Activated effector memory CD4-positive, alpha-beta T cell treated with Interleukin-2 at 50 U/mL for 16 hours (primary cell): ENCODE results near the gene SYNGR4.

Experiments
- DNase-seq: peaks from one replicate; pipeline ENCODE4 v3.0.0-alpha.2; 2020

SYNGR4 gene

DNA sequence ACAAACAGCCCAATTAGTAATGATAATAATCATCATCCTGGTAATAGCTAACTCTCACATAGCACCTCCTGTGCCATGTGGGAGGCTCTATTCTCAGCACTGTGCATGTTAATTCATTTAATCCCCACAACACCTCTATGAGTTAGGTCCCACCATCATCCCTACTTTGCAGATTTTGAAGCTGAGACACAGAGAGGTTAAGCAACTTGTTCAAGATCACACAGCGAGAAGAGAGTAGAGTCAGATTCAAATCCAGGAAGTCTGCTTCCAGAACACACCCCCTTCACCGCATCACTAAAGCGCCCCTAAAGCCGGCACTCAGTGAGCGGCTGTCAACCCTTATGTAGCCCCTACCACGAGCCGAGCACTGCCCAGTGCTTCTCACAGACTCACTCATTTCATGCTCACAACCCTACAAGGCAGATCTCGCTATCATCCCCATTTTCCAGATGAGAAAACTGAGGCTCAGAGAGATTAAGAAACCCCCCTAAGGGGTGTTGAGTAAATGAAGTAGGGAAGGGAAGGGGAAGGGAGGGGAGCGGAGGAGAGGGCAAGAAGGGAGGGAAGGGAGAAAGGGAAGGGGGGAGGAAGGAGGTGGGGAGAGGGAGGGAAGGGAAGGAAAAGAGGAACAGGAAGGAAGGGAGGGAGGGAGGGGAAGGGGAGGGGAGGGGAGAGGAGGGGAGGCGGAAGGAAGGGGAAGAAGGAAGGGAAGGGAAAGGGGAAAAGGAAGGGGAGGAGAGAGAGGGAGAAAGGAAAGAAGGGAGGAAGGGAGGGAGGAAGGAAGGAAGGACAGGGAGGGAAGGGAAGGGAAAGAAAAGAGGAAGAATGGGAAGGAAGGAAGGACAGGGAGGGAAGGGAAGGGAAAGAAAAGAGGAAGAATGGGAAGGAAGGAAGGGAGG lies 22.4 kb upstream of the SYNGR4 start:
- no peak for DNase-seq

DNA sequence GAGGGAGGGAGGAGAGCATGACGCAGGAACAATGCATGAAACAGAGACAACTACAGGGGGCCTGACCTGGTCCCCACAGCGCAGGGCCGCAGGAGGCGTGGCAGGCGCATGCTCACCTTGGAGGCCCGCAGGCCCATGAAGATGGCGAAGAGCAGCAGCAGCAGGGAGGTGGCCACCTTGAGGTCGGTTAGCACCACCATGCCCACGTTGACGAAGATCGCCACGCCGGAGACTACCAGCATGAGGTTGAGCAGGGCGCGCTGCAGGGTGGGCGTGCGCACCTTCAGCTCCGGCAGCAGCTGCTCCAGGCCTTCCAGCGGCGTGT lies 21.8 kb upstream of the SYNGR4 start:
- no peak for DNase-seq

DNA sequence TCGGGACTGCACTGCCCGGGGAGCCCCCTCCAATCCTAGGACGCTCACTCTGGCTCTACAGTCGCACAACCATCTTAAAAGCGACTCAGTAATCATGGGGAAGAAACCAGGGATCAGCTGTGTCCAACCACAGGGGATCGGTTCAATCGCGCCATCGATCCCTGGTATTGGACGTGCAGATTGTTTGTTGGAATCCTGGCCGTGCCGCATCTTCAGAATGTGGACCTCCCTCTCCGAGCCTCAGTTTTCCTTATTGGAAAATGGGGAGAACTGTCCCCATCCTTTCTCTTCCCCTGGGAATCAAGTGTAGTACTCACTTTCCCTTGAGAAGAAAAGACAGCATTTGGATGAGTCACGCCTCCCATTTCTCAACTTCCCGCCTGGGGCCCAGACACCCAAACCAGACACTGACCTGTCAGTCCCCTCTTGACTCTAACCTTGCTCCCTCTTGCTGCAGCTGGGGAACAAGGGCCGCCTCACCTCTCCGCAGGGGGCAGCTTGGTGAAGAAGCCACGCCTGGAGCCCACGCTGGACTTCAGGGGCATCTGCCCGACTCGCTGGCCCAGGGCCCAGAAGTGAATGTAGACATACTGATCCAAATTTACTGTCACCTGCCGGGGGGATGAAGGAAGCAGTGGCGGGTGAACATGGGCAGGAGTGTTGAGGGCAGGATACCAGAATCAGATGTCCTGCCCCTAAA lies 21.2 kb upstream of the SYNGR4 start:
- DNase-seq = no peak

DNA sequence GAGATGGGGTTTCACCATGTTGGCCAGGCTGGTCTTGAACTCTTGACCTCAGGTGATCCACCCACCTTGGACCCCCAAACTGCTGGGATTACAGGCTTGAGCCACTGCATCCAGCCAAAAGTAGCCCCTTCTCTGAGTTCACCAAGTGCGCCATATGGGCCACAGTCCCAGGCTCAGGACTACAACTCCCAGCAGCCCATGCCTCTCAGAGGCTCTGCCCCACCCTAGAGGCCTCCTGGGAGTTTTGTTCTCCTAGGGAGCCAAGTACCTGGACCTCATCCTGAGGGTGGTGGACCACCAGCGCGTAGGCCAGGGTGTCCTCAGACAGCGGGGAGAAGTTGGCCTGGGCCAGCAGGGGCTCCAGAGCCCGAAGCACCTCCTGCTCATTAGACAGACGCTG lies 19.3 kb upstream of the SYNGR4 start:
- DNase-seq = no peak

DNA sequence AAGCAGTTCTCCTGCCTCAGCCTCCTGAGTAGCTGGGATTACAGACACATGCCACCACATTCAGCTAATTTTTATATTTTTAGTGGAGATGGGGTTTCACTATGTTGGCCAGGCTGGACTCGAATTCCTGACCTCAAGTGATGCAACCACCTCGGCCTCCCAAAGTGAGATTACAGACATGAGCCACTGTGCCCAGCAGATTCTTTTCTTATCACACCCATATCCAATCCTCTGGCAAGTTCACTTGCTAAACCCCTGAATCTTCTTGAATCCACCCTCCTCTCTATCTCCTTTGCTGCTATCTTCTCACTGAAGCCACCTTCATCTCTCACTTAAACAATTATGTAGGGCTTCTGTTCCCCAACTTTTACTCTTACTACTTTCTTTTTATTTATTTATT lies 18.0 kb upstream of the SYNGR4 start:
- DNase-seq = no peak

DNA sequence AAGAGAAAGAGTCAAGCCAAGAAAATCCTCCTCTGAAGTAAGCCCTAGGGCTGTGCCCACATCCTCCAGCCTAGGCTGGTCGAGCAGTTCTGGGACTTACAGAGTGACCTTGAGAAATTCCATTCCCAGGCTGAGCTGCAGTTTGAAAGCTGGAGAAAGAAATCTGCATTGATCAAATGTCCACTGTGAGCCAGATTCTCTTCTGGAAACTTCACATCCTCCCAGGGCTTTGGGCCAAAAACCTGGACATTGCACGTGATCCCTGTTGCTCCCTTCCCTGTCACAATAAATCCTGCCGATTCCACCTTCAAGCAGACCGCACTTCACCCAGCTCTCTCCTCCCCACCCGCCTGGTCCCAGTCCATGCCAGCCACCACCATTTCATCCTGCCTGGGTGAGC lies 16.1 kb upstream of the SYNGR4 start:
- no peak for DNase-seq

DNA sequence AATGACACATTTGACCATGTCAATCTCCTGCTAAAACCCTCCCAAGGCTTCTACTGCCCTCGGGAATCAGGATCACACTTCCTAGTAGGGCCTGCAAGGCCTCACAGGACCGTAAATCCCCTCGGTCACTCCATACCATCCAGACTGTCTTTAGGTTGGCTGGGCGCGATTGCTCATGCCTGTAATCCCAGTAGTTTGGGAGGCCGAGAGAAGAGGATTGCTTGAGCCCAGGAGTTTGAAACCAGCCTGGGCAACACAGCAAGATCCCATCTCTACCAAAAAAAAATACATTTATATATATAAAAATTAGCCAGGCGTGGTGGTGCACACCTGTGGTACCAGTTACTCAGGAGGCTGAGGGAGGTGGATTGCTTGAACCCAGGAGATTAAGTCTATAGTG lies 15.4 kb upstream of the SYNGR4 start:
- DNase-seq = no peak

DNA sequence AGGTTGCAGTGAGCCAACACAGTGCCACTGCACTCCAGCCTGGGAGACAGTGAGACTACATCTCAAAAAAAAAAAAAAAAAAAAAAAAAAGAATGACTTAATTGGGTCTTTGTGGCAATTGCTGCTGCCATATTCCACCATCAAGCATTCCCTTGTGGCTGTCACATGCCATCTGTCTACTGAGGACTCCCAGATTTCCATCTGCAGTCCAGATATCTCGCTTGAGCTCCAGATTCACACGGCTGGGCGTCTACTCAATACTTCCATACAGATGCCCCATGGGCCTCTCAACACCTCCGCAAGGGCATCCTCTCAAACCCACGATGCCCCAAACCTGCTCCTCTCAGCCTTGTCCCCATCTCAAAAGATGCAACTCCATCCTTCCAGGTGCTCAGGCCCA lies 13.3 kb upstream of the SYNGR4 start:
- DNase-seq = no peak

DNA sequence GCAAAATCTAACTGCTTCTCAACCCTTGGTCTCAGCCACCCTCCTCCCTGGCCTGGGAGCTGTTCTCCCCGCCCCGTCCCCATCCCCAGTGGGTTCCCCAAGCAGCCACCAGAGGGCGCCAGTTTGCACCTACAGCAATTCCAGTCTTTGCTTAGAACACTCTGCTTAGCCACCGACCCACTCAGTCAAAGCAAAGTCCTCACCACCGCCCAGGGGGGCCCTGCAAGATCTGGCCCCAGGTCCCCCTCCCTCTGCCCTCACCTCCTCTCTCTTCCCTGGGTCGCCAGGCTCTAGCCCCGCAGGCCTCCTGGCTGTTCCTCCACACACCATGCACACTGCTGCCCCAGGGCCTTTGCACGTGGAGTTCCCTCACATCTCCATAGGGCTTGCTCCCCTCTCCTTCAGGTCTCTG lies 12.8 kb upstream of the SYNGR4 start:
- peak; percentile 65 for DNase-seq

DNA sequence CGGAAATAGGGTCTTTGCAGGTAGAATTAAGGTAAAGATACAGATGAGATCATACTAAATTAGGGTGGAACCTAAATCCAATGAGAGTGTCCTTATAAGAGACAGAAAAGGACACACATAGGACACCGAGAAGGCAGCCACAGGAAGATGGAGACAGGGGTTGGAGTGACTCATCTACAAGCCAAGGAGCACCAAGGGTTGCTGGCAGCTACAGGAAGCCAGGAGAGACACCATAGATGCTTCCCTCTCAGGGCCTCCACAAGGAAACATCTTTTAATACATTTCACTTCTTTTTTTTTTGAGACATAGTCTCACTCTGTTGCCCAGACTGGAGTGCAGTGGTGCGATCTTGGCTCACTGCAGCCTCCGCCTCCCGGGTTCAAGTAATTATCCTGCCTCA lies 10.5 kb upstream of the SYNGR4 start:
- DNase-seq = no peak

DNA sequence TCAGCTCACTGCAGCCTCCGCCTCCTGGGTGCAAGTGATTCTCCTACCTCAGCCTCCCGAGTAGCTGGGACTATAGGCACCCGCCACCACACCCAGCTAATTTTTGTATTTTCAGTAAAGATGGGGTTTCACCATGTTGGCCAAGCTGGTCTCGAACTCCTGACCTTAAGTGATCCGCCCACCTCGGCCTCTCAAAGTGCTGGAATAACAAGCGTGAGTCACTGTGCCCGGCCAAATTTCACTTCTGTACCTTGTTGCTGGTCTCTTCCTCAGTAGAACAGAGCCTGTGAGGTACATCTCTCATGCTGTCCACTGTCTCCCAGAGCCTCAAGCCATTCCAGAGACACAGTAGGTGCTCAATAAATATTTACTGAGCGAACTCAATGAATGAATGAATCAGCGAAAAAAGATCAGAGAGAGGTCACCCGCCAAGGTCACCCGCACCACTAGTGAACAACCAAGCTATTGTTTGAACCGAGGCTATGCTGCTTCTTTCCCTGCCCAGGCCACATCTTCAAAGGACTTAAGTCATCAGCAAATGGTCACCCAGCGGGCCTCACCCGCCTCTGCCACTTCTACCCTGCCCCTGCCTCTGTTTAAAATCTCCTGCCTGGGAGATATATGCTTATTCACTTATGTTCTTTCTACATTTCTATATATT lies 9.7 kb upstream of the SYNGR4 start:
- DNase-seq = no peak

DNA sequence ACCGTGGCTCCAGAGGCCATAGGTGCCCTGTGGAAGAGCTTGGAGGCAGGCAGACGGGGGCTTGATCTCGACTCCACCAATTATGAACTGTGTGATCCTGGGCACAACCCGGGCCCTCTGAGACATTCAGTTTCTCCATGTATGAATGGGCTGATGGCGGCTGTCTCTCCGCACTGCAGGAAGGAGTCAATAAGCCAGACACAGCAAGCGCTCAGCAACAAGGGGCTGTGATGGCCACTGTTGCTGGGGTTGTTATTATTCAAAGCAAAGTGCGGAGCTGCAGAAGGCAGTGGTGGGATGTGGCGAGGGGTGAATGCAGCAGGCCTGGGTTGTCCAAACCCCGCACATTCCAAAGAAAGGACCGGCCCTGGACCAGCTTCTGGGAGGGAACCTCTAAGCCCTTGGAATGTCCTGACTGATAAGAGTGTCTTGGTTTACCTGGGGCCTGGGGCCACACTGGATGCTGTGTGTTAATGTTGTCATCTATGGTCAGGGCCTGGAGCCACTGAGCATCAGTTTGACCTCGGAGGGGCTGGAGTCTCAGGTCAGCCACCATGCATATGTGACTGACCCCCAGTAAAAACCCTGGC lies 8.7 kb upstream of the SYNGR4 start:
- no peak for DNase-seq

DNA sequence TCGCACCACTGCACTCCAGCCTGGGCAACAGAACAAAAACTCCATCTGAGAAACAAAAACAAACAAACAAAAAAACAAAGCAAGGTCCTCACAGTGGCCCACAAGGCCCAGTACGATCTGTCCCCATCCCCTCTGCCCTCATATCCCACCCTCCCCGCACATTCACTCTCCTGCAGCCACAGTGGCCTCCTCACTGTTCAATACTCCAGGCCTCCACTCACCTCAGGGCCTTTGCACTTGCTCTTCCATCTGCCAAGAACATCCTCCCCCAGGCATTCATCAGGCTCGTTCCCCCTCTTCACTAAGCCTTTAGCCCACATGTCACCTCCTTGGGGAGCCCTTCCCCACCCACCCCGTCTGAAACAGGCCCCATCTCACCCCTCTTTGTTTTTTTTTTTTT lies 5.0 kb upstream of the SYNGR4 start:
- no peak for DNase-seq

DNA sequence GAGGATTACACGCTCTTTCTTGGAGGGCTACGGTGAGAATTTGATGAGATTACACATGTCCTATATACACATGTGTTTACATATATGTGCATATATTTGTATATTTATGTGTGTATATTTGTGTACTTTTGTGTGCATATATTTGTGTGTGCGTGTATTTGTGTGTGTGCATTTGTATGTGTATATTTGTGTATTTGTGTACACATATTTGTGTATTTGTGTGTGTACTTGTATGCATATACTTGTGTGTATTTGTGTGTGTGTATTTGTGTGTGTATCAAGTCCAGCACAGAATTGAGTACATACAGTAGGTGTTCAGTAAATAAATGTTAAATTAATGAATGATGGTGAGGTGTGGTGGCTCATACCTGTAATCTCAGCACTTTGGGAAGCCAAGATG lies 2.3 kb upstream of the SYNGR4 start:
- no peak for DNase-seq

DNA sequence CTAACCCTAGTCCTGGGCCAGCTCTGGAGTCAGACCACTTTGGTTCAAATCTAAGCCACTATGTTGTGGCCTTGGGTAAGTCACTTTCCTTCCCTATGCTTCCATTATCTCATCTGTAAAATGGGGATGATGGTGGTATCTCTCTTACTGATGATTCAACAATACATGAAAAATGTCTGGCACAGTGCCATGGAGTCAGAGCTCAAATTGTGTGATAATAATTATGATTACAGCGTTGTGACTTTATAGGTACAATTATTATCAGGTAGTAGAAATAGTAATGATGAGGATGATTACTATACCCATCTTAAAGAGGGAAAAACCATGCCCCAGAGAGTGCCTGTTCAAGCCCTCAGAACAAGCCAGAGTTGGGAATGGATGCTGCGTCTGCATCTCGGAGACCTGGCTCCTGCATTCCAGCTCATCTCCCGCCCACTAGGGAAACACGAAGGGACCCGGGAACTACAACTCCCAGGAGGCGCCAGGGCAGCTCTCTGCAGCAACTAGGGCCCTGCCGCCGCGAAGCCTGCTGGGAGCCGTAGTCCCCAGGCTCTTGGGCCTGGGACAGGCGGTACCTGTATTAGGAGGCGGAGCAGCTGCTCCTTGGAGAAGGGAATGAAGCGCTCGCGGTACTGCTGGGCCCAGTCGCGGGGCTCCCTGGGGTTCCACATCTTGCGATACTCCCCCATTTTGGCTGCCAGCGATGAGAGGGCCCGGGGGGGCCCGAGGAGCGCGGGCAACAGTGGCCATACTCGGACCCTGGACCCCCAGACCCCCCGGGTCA lies 1.3 kb upstream of the SYNGR4 start:
- DNase-seq = peak; percentile 80

DNA sequence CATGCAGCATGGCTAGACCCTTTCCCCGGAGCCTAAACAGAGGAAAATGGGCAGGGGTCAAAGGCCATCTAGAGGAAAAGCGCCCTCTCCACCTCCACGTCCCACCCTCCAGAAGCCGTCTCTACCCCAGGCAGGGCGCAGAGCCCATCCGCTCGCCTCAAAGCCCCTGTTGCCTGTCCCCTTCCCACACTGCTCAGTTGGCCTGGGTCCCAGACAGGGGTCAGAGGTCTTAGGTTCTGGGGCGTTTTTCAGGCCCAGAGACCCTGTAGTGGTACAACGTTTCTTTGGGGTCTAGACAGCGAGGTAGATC lies 712 bp upstream of the SYNGR4 start:
- no peak for DNase-seq

DNA sequence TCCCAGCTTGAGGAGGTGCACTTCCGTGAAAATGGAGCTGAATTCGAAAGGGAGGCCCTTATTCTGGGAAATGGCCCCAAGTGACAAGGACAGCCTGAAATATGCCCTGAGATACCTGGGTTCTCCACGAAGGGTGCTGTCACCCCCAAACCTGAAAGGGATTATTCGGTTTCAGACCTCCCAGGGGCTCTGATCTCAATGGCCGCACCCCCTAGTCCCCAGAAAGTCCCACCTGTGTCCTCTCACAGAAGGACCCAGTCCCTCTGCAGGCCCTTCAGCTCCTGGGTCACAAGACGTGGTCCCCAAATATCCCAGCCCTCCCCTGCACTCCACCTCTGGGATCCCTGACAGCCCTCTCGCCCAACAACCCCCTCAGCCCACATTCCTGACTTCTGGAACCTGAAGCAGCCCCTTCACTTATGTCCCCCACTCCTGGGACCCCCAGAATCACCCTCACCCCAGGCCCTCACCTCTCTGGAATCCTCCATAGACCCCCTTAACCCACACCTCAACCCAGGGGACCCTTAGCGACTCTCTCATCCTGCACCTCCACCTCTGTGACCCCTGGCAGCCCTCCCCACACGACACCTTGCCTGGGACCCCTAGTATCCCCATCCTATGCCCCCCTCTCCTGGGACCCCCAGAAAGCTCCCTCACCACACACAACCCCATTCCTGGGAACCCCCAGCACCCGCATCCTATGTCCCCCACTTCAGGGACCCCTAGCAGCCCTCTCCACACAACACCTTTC lies 606 bp downstream of the SYNGR4 start:
- no peak for DNase-seq

DNA sequence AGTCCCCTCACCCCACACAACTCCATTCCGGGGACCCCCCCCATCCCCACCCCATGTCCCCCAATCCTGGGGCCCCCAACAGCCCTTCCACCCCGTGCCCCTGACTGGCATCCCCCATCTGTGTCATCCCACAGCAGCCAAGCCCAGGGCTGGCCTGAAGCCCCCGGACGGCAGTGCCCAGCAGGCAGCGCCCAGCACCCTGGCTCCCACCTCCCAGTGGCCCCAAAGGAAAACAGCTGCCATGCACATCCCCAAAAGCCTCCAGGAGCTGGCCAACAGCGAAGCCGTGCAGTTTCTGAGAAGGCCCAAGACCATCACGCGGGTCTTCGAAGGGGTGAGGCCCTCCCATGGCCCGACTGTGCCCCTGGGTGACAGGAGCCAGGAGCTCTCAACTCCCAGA lies 1.4 kb downstream of the SYNGR4 start:
- no peak for DNase-seq

DNA sequence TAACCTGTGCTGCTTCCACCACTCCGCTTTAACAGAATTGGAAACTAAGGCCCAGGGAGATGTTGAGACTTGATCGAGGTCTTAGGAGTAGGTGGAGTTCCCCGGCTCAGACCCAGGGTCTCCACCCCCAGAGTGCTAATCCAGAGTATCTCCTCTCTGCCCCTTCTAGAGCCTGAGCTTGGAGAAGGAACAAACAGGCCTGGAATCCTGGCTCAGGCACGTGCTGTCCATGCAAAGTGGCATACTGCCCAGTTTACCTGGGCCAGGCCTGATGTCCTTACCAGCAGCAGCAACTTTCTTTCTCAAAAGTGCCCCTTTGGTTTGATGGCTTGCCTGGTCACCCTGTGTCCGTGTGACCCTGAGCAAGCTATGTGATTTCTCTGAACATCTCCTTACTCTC lies 3.7 kb downstream of the SYNGR4 start:
- no peak for DNase-seq

DNA sequence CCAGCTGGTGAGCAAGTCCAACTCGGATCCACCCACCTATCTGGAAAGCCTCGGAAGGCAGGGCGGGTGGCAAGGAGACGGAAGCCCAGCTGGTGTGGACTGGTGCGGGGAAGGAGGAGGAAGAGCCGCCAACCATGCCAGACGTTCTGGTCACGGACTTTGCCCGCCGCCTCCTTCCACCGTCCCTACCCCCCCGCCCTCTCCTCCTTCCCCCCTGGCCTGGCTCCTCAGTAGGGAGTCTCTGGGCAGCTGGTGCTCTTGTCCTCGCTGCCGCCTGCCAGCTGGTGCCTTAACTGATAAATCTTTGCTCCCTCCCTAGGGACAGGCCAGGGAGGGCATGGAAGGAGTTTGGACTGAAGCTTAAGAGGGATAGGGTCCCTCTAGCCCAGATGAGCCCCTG lies 4.8 kb downstream of the SYNGR4 start:
- no peak for DNase-seq

DNA sequence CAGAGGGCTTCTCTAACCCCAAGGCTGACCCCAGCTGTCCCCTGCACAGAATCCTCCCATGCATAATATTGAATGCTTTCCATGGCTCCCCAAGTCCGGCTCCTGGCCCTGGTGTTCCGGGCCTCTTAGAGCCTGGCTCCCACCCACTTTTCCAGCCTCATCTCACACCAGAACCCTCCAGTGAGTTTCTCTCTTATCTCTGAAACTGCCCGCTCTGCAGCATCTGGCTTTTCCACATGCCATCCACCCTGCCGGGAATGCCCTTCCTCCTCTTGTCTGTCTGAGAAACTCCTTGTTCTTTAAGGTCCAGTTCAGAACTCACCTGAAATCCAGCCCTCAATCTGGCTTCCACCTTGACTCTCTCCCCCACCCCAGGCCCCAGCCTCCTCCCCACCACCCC lies 6.8 kb downstream of the SYNGR4 start:
- no peak for DNase-seq

DNA sequence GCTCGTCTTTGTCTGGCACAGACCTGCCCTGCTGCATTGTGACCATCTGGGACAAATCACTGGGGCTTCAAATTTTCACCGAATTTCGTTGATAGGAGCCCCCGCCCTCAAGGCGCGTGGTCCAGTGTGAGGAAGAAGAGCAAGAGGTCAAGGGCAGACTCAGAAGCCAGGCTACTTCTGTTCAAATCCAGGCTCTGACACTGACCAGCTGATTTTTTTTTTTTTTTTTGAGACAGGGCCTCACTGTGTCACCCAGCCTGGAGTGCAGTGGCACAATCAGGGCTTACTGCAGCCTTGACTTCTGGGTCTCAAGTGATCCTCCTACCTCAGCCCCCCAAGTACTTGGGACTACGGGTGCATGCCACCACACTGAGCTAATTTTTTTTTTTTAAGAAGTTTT lies 7.2 kb downstream of the SYNGR4 start:
- DNase-seq = no peak
